Stimulated activated CD8-positive, alpha-beta memory T cell treated with anti-CD3 and anti-CD28 coated beads, Interleukin-15, amount 100 ng/mL, for 48 hours (primary cell): ENCODE results near the gene PRDM16.
"Not testable (repeated sequence)": the region's sequence is repeated elsewhere in the genome, so short reads cannot be mapped to it uniquely, and the experiment has no call there.

Experiments used
- DNase-seq, 2 donors: peaks; one replicate each; pipeline ENCODE4 v3.0.0-alpha.2; 2020; ENCODE audit warnings: low read depth in 2 of 2

Gene PRDM16

GRCh38 chr1:3082051-3082450, 13.0 kb downstream of the PRDM16 start:
- no peak for DNase-seq

- no peak for DNase-seq
These were observed 13.8 kb downstream of the PRDM16 start for GRCh38 chr1:3082571-3083516.

GRCh38 chr1:3084154-3084553, 15.2 kb downstream of the PRDM16 start:
- DNase-seq: no peak

GRCh38 chr1:3084726-3085125, 15.7 kb downstream of the PRDM16 start:
- no peak for DNase-seq

- no peak for DNase-seq
These were observed 16.7 kb downstream of the PRDM16 start for GRCh38 chr1:3085721-3086120.

GRCh38 chr1:3086272-3086974, 17.4 kb downstream of the PRDM16 start:
- no peak for DNase-seq

- no peak for DNase-seq
These were observed 18.0 kb downstream of the PRDM16 start for GRCh38 chr1:3087049-3087448.

GRCh38 chr1:3087946-3088668, 19.1 kb downstream of the PRDM16 start:
- not testable (repeated sequence) for DNase-seq

- DNase-seq: no peak
These were observed 20.5 kb downstream of the PRDM16 start for GRCh38 chr1:3089490-3089889.

GRCh38 chr1:3091334-3091733, 22.3 kb downstream of the PRDM16 start:
- DNase-seq: no peak

GRCh38 chr1:3092530-3092929, 23.5 kb downstream of the PRDM16 start:
- no peak for DNase-seq

GRCh38 chr1:3093898-3094626, 25.1 kb downstream of the PRDM16 start:
- no peak for DNase-seq

GRCh38 chr1:3094863-3095780, 26.1 kb downstream of the PRDM16 start:
- no peak for DNase-seq

- DNase-seq: no peak
These were observed 27.3 kb downstream of the PRDM16 start for GRCh38 chr1:3096345-3096744.

- DNase-seq: no peak
These were observed 28.2 kb downstream of the PRDM16 start for GRCh38 chr1:3097231-3097630.

GRCh38 chr1:3097861-3098260, 28.9 kb downstream of the PRDM16 start:
- no peak for DNase-seq

GRCh38 chr1:3099861-3100260, 30.9 kb downstream of the PRDM16 start:
- DNase-seq: no peak

- DNase-seq: no peak
These were observed 32.3 kb downstream of the PRDM16 start for GRCh38 chr1:3101124-3101939.

- no peak for DNase-seq
These were observed 33.6 kb downstream of the PRDM16 start for GRCh38 chr1:3102641-3103040.
